ENCODE data around the gene CEP104.

GRCh38 chr1:3834701-3835100 is 22.3 kb downstream of the CEP104 start:
- TF ChIP-seq POLR2A (IDR thresholded peaks at IDR 0.05; ENCODE audit: low read length) (no peak), CBX2 (IDR thresholded peaks at IDR 0.05; ENCODE audit: borderline replicate concordance, low read depth) (no peak), CHD2 (IDR thresholded peaks at IDR 0.05; ENCODE audit: low read length, partially characterized antibody) (no peak), CTCF (IDR thresholded peaks at IDR 0.05) (no peak), NPAS2 (CRISPR knock-in tag; IDR thresholded peaks at IDR 0.05; ENCODE audit: borderline replicate concordance) (no peak), JUNB (IDR thresholded peaks at IDR 0.05) (no peak), ZFP36 (IDR thresholded peaks at IDR 0.05; ENCODE audit: borderline replicate concordance, partially characterized antibody) (no peak), CEBPB (IDR thresholded peaks at IDR 0.05) (no peak), REST (IDR thresholded peaks at IDR 0.05) (no peak), NR3C1 (IDR thresholded peaks at IDR 0.05) (no peak)
